PC-3 (cell line): Measurements from ENCODE around the gene ALPK1. TPM values are rescaled to one million over a fixed set of nuclear protein-coding genes. Genes with fewer than 3 reads are reported as not detected.

Experiments used
- ATAC-seq: fragments of 200-7000 bp; cut with Tn5 transposase; 2 replicates; pipeline ENCODE4 v1.9.1; 2020; ENCODE audit warnings: mild to moderate bottlenecking, moderate library complexity
- BruUV-seq: library from RNA; stranded (reverse); fragments of 400-500 nt; replicated peaks from 2 replicates; lab custom pipeline; 2021; lab: Mats Ljungman, UMichigan
- CTCF ChIA-PET: fragments of 300-600 bp; sonication (Branson Sonifier 250); formaldehyde crosslinking; loops from one replicate; lab custom pipeline; 2022; ENCODE audit warnings: antibody characterized with exemption; lab: Charles Lee
- POLR2A ChIA-PET: fragments of 300-600 bp; sonication (Branson Sonifier 250); formaldehyde crosslinking; loops from one replicate; lab custom pipeline; 2022; ENCODE audit warnings: antibody characterized with exemption; ENCODE audit not compliant: unreplicated experiment; lab: Charles Lee
- DNase-seq: peaks from one replicate; pipeline ENCODE4 v3.0.0-alpha.2; 2015
- H2AFZ ChIP-seq: fragments of 300-600 bp; sonication (generic); 2 replicates; pipeline ENCODE4 v1.6.0; 2016; ENCODE audit warnings: antibody characterized with exemption, low read length
- H3F3A ChIP-seq: fragments of 300-600 bp; sonication (generic); one replicate; pipeline ENCODE4 v1.6.0; 2017; ENCODE audit warnings: antibody characterized with exemption, low read length, control low read depth, mild to moderate bottlenecking; ENCODE audit not compliant: unreplicated experiment
- H3K27ac ChIP-seq: fragments of 300-600 bp; sonication (generic); 2 replicates; pipeline ENCODE4 v1.5.1; 2016; ENCODE audit warnings: mild to moderate bottlenecking, low read length
- H3K27me3 ChIP-seq: fragments of 300-600 bp; sonication (generic); 2 replicates; pipeline ENCODE4 v1.6.1; 2016; ENCODE audit warnings: low read length, mixed read lengths
- H3K36me3 ChIP-seq: fragments of 300-600 bp; sonication (generic); 2 replicates; pipeline ENCODE4 v1.6.1; 2016; ENCODE audit warnings: low read depth, mixed run types, low read length, mixed read lengths
- H3K4me1 ChIP-seq: fragments of 300-600 bp; sonication (generic); 2 replicates; pipeline ENCODE4 v1.5.1; 2016; ENCODE audit warnings: low read length; ENCODE audit not compliant: insufficient read depth
- H3K4me2 ChIP-seq: fragments of 300-600 bp; sonication (generic); 2 replicates; pipeline ENCODE4 v1.6.0; 2016; ENCODE audit warnings: low read length
- H3K4me3 ChIP-seq: fragments of 300-600 bp; sonication (generic); 2 replicates; pipeline ENCODE4 v1.5.1; 2016; ENCODE audit warnings: mild to moderate bottlenecking, low read length, mixed read lengths
- H3K79me2 ChIP-seq: fragments of 300-600 bp; sonication (generic); 2 replicates; pipeline ENCODE4 v1.6.1; 2017; ENCODE audit warnings: low read length, mixed read lengths
- H3K9ac ChIP-seq: fragments of 300-600 bp; sonication (generic); 2 replicates; pipeline ENCODE4 v1.6.0; 2016; ENCODE audit warnings: mild to moderate bottlenecking, low read length
- H3K9me2 ChIP-seq: fragments of 300-600 bp; sonication (generic); replicated peaks from 2 replicates; pipeline ENCODE4 v1.6.1; 2016; ENCODE audit warnings: mixed run types, low read length, mixed read lengths
- H3K9me3 ChIP-seq: fragments of 300-600 bp; sonication (generic); 2 replicates; pipeline ENCODE4 v1.6.1; 2016; ENCODE audit warnings: low read length, mixed read lengths
- H4K20me1 ChIP-seq: fragments of 300-600 bp; sonication (generic); 2 replicates; pipeline ENCODE4 v1.6.1; 2016; ENCODE audit warnings: low read length, mixed read lengths
- CTCF ChIP-seq: fragments of 300-600 bp; sonication (generic); conservative IDR thresholded peaks from 2 replicates; pipeline ENCODE4 v1.5.1; 2017; ENCODE audit warnings: antibody characterized with exemption, low read depth, mild to moderate bottlenecking, low read length
- EZH2 ChIP-seq: fragments of 300-600 bp; sonication (generic); IDR thresholded peaks from one replicate; pipeline ENCODE4 v1.6.1; 2017; ENCODE audit warnings: antibody characterized with exemption, mild to moderate bottlenecking, low read length; ENCODE audit not compliant: unreplicated experiment
- EZH2phosphoT487 ChIP-seq: fragments of 300-600 bp; sonication (generic); IDR thresholded peaks from 2 replicates; pipeline ENCODE4 v1.6.1; 2018; ENCODE audit warnings: mild to moderate bottlenecking, antibody characterized with exemption, low read length, borderline replicate concordance
- intact Hi-C: fragments of 100-400 bp; cut with micrococcal nuclease; formaldehyde crosslinking; loops from 2 replicates; pipeline ENCODE4 v1.9.0; 2023
- total RNA-seq: library from RNA; depleted of rRNA; stranded (reverse); fragments of >200 nt; gene quantifications from 2 replicates; pipeline ENCODE4 v1.2.3, GENCODE V29; 2014

Gene ALPK1
- total RNA-seq, 1 experiment from 2014 or later = 4.2 TPM

- ChIA-PET POLR2A (no interaction called here), CTCF (no interaction called here)
- Histone ChIP-seq H4K20me1 (no peaks in the 10 kb centered on the region), H3K27ac (no peak overlapping the region), H3K9me2 (no peaks in the 10 kb centered on the region), H3F3A (no peaks in the 10 kb centered on the region), H3K4me2 (no peak overlapping the region), H3K9me3 (no peaks in the 10 kb centered on the region), H3K4me3 (no peak overlapping the region), H3K9ac (no peak overlapping the region), H3K4me1 (no peaks in the 10 kb centered on the region), H3K36me3 (no peaks in the 10 kb centered on the region), H3K79me2 (no peaks in the 10 kb centered on the region), H2AFZ (no peak overlapping the region), H3K27me3 (no peaks in the 10 kb centered on the region)
- DNase-seq (no peak), ATAC-seq (no peak)
- BruUV-seq = no TSS peak
- intact Hi-C loops = no loop called here
- TF ChIP-seq CTCF (no peak), EZH2 (no peak), EZH2phosphoT487 (no peak)
Measured at GRCh38 chr4:112453321-112453720, 156.2 kb downstream of the ALPK1 start.

GRCh38 chr4:112472318-112472717, 175.1 kb downstream of the ALPK1 start:
- no peaks in the 10 kb centered on the region for H4K20me1 ChIP-seq
- POLR2A ChIA-PET = no interaction called here
- CTCF ChIA-PET = no interaction called here
- DNase-seq (no peak), ATAC-seq (no peak)
- no peak overlapping the region for H3K9ac ChIP-seq
- H3K79me2 ChIP-seq = no peaks in the 10 kb centered on the region
- H3K9me3 ChIP-seq = no peaks in the 10 kb centered on the region
- no peaks in the 10 kb centered on the region for H3K4me1 ChIP-seq
- H3K27me3 ChIP-seq = no peaks in the 10 kb centered on the region; the same call in 1 of the 2 replicates
- TF ChIP-seq EZH2 = no peak
- no peak for TF ChIP-seq EZH2phosphoT487
- no peak for TF ChIP-seq CTCF
- no peak overlapping the region for H3K4me3 ChIP-seq
- intact Hi-C loops = no loop called here
- no peak overlapping the region for H2AFZ ChIP-seq
- H3K9me2 ChIP-seq = no peaks in the 10 kb centered on the region
- BruUV-seq = no TSS peak
- H3K36me3 ChIP-seq = no peaks in the 10 kb centered on the region
- no peak overlapping the region for H3K27ac ChIP-seq
- H3F3A ChIP-seq = no peaks in the 10 kb centered on the region
- no peak overlapping the region for H3K4me2 ChIP-seq

GRCh38 chr4:112473985-112474384, 176.8 kb downstream of the ALPK1 start:
- Histone ChIP-seq H4K20me1 (no peaks in the 10 kb centered on the region), H3K36me3 (no peaks in the 10 kb centered on the region), H3K9ac (no peak overlapping the region), H3K27me3 (no peaks in the 10 kb centered on the region; the same call in 1 of the 2 replicates), H3K4me1 (no peaks in the 10 kb centered on the region), H3K9me2 (no peaks in the 10 kb centered on the region), H3K4me2 (no peak overlapping the region), H3K79me2 (no peaks in the 10 kb centered on the region), H3K9me3 (no peaks in the 10 kb centered on the region), H3K4me3 (no peak overlapping the region), H3K27ac (no peak overlapping the region), H2AFZ (no peak overlapping the region), H3F3A (no peaks in the 10 kb centered on the region)
- no TSS peak for BruUV-seq
- intact Hi-C loops = no loop called here
- POLR2A ChIA-PET = no interaction called here
- CTCF ChIA-PET = no interaction called here
- DNase-seq (no peak), ATAC-seq (no peak)
- TF ChIP-seq EZH2 (no peak), EZH2phosphoT487 (no peak), CTCF (no peak)
